H1 (cell line): ENCODE results near the gene CHI3L2. TPM values are rescaled to one million over a fixed set of nuclear protein-coding genes. Genes with fewer than 3 reads are reported as not detected.

Experiments
- EP300 ChIP-seq, 2 experiments: IDR thresholded peaks; 1 replicate in 1 of 2; 2 replicates in 1 of 2; pipeline ENCODE4 v1.6.1; 2011 to 2012; ENCODE audit warnings: low read depth in 2 of 2, low read length in 2 of 2, mild to moderate bottlenecking in 2 of 2, borderline replicate concordance in 1 of 2, inconsistent platforms in 1 of 2, moderate library complexity in 1 of 2
- KDM4A ChIP-seq: IDR thresholded peaks from one replicate; pipeline ENCODE4 v1.7.1; 2012; ENCODE audit warnings: low read depth, mild to moderate bottlenecking, moderate library complexity, low read length, inconsistent platforms; ENCODE audit not compliant: severe bottlenecking
- PHF8 ChIP-seq: fragments of 200-600 bp; sonication (generic); conservative IDR thresholded peaks from 2 replicates; pipeline ENCODE4 v1.7.1; 2012; ENCODE audit warnings: low read depth, mild to moderate bottlenecking, inconsistent platforms, low read length, moderate library complexity
- POLR2A ChIP-seq, 2 experiments: IDR thresholded peaks; 1 replicate in 1 of 2; 2 replicates in 1 of 2; pipeline ENCODE4 v1.6.1; 2011; ENCODE audit warnings: low read depth in 2 of 2, low read length in 2 of 2, mild to moderate bottlenecking in 2 of 2; ENCODE audit errors: control extremely low read depth in 1 of 2
- SP2 ChIP-seq: IDR thresholded peaks from 2 replicates; pipeline ENCODE4 v1.6.1; 2012; ENCODE audit warnings: mild to moderate bottlenecking, low read length, inconsistent platforms
- TCF12 ChIP-seq: IDR thresholded peaks from 2 replicates; pipeline ENCODE4 v1.6.1; 2011; ENCODE audit warnings: low read depth, mild to moderate bottlenecking, low read length
- polyA plus RNA-seq, 7 experiments: library from polyadenylated mRNA; depleted of rRNA in 3 of 7; stranded (reverse) in 5 of 7; unstranded in 2 of 7; fragments of >200 nt in 5 of 7; fragments of 200-250 nt in 2 of 7; gene quantifications; 1 replicate in 5 of 7; 2 replicates in 1 of 7; 4 replicates in 1 of 7; pipeline versions ENCODE4 v1.2.1 to v1.2.3, GENCODE V29; 2011 to 2013; ENCODE audit warnings: missing spikeins in 2 of 7, mixed read lengths in 2 of 7
- total RNA-seq: library from RNA; stranded (reverse); fragmentation: NEBNext Ultra II Directional; extraction: Animal tissue kit (Norgen Biotek cat#: 25700); gene quantifications from 2 replicates; pipeline ENCODE4 v1.2.1, GENCODE V29; 2021
- TF ChIP-seq, protein P1 (sequence below): fragments of 300-600 bp; sonication (generic); IDR thresholded peaks from 2 replicates; pipeline ENCODE4 v1.7.1; 2012; ENCODE audit warnings: low read length, moderate library complexity, mild to moderate bottlenecking, inconsistent platforms; ENCODE audit not compliant: insufficient replicate concordance
- TF ChIP-seq, protein P2 (sequence below), 3 experiments: IDR thresholded peaks; 1 replicate in 2 of 3; 2 replicates in 1 of 3; pipeline versions ENCODE4 v1.5.1 to v1.6.1; 2011; ENCODE audit warnings: low read length in 3 of 3, mild to moderate bottlenecking in 3 of 3, inconsistent platforms in 2 of 3, low read depth in 1 of 3, moderate library complexity in 1 of 3; ENCODE audit not compliant: insufficient read depth in 1 of 3; ENCODE audit errors: control extremely low read depth in 1 of 3

The CHI3L2 gene
- total and polyA plus RNA-seq, 2 of the 8 experiments (the other 6 are each of a cell fraction or from before 2014, with no cell fraction given), result not detected

- TF ChIP-seq, protein P1, sequence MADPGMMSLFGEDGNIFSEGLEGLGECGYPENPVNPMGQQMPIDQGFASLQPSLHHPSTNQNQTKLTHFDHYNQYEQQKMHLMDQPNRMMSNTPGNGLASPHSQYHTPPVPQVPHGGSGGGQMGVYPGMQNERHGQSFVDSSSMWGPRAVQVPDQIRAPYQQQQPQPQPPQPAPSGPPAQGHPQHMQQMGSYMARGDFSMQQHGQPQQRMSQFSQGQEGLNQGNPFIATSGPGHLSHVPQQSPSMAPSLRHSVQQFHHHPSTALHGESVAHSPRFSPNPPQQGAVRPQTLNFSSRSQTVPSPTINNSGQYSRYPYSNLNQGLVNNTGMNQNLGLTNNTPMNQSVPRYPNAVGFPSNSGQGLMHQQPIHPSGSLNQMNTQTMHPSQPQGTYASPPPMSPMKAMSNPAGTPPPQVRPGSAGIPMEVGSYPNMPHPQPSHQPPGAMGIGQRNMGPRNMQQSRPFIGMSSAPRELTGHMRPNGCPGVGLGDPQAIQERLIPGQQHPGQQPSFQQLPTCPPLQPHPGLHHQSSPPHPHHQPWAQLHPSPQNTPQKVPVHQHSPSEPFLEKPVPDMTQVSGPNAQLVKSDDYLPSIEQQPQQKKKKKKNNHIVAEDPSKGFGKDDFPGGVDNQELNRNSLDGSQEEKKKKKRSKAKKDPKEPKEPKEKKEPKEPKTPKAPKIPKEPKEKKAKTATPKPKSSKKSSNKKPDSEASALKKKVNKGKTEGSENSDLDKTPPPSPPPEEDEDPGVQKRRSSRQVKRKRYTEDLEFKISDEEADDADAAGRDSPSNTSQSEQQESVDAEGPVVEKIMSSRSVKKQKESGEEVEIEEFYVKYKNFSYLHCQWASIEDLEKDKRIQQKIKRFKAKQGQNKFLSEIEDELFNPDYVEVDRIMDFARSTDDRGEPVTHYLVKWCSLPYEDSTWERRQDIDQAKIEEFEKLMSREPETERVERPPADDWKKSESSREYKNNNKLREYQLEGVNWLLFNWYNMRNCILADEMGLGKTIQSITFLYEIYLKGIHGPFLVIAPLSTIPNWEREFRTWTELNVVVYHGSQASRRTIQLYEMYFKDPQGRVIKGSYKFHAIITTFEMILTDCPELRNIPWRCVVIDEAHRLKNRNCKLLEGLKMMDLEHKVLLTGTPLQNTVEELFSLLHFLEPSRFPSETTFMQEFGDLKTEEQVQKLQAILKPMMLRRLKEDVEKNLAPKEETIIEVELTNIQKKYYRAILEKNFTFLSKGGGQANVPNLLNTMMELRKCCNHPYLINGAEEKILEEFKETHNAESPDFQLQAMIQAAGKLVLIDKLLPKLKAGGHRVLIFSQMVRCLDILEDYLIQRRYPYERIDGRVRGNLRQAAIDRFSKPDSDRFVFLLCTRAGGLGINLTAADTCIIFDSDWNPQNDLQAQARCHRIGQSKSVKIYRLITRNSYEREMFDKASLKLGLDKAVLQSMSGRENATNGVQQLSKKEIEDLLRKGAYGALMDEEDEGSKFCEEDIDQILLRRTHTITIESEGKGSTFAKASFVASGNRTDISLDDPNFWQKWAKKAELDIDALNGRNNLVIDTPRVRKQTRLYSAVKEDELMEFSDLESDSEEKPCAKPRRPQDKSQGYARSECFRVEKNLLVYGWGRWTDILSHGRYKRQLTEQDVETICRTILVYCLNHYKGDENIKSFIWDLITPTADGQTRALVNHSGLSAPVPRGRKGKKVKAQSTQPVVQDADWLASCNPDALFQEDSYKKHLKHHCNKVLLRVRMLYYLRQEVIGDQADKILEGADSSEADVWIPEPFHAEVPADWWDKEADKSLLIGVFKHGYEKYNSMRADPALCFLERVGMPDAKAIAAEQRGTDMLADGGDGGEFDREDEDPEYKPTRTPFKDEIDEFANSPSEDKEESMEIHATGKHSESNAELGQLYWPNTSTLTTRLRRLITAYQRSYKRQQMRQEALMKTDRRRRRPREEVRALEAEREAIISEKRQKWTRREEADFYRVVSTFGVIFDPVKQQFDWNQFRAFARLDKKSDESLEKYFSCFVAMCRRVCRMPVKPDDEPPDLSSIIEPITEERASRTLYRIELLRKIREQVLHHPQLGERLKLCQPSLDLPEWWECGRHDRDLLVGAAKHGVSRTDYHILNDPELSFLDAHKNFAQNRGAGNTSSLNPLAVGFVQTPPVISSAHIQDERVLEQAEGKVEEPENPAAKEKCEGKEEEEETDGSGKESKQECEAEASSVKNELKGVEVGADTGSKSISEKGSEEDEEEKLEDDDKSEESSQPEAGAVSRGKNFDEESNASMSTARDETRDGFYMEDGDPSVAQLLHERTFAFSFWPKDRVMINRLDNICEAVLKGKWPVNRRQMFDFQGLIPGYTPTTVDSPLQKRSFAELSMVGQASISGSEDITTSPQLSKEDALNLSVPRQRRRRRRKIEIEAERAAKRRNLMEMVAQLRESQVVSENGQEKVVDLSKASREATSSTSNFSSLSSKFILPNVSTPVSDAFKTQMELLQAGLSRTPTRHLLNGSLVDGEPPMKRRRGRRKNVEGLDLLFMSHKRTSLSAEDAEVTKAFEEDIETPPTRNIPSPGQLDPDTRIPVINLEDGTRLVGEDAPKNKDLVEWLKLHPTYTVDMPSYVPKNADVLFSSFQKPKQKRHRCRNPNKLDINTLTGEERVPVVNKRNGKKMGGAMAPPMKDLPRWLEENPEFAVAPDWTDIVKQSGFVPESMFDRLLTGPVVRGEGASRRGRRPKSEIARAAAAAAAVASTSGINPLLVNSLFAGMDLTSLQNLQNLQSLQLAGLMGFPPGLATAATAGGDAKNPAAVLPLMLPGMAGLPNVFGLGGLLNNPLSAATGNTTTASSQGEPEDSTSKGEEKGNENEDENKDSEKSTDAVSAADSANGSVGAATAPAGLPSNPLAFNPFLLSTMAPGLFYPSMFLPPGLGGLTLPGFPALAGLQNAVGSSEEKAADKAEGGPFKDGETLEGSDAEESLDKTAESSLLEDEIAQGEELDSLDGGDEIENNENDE, result no peak
- TF ChIP-seq TCF12, result no peak
- TF ChIP-seq EP300 (IDR thresholded peaks at IDR 0.05; ENCODE audit: borderline replicate concordance in 1 of 2, low read depth in 2 of 2, low read length in 2 of 2), result no peak
- TF ChIP-seq POLR2A (IDR thresholded peaks at IDR 0.05; ENCODE audit: control extremely low read depth in 1 of 2, low read depth in 2 of 2, low read length in 2 of 2), result no peak
- TF ChIP-seq, protein P2, sequence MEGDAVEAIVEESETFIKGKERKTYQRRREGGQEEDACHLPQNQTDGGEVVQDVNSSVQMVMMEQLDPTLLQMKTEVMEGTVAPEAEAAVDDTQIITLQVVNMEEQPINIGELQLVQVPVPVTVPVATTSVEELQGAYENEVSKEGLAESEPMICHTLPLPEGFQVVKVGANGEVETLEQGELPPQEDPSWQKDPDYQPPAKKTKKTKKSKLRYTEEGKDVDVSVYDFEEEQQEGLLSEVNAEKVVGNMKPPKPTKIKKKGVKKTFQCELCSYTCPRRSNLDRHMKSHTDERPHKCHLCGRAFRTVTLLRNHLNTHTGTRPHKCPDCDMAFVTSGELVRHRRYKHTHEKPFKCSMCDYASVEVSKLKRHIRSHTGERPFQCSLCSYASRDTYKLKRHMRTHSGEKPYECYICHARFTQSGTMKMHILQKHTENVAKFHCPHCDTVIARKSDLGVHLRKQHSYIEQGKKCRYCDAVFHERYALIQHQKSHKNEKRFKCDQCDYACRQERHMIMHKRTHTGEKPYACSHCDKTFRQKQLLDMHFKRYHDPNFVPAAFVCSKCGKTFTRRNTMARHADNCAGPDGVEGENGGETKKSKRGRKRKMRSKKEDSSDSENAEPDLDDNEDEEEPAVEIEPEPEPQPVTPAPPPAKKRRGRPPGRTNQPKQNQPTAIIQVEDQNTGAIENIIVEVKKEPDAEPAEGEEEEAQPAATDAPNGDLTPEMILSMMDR (IDR thresholded peaks at IDR 0.05; ENCODE audit: control extremely low read depth in 1 of 3, insufficient read depth in 1 of 3, low read depth in 1 of 3, low read length in 3 of 3), result no peak
- TF ChIP-seq PHF8, result no peak
- no peak for TF ChIP-seq KDM4A
- TF ChIP-seq SP2, result no peak
These were observed 47.5 kb upstream of the CHI3L2 start (continued) for GRCh38 chr1:111179968-111180533.
